B cell (primary cell): ENCODE data around the gene ADRM1. TPM values are rescaled to one million over a fixed set of nuclear protein-coding genes. Genes with fewer than 3 reads are reported as not detected.

Experiments
- ATAC-seq: fragments of 200-7000 bp; cut with Tn5 transposase; one replicate; pipeline ENCODE4 v1.10.0; 2021; ENCODE audit warnings: low read depth, mild to moderate bottlenecking, moderate number of reproducible peaks, moderate library complexity
- CTCF ChIA-PET: fragments of 350-600 bp; sonication (Branson Sonifier 250); formaldehyde crosslinking; loops from one replicate; lab custom pipeline; 2021; ENCODE audit warnings: antibody characterized with exemption, inconsistent platforms; lab: Charles Lee
- POLR2A ChIA-PET: fragments of 350-600 bp; sonication (Branson Sonifier 250); formaldehyde crosslinking; loops from one replicate; lab custom pipeline; 2021; ENCODE audit warnings: antibody characterized with exemption; lab: Charles Lee
- DNase-seq: peaks from one replicate; pipeline ENCODE4 v3.0.0; 2013
- H2AFZ ChIP-seq: 2 replicates; pipeline ENCODE4 v1.6.1; 2012; ENCODE audit warnings: mild to moderate bottlenecking, low read depth, low read length; ENCODE audit not compliant: insufficient read depth, poor library complexity, severe bottlenecking
- H3K27ac ChIP-seq, 2 donors: 1 replicate in 1 of 2; 2 replicates in 1 of 2; pipeline ENCODE4 v1.5.1; 2012 to 2013; ENCODE audit warnings: low read length in 2 of 2, mild to moderate bottlenecking in 2 of 2, moderate library complexity in 1 of 2
- H3K27me3 ChIP-seq, 4 experiments: fragments of 200-600 bp in 1 of 4; sonication (generic) in 1 of 4; replicated peaks in 1 of 4; 1 replicate in 2 of 4; 2 replicates in 2 of 4; pipeline versions ENCODE4 v1.6.1 to v1.7.0; 2013 to 2016; ENCODE audit warnings: low read length in 3 of 4, mild to moderate bottlenecking in 2 of 4, mixed read lengths in 1 of 4, moderate library complexity in 1 of 4; ENCODE audit not compliant: insufficient read depth in 4 of 4, control insufficient read depth in 3 of 4; ENCODE audit errors: control extremely low read depth in 1 of 4
- H3K36me3 ChIP-seq, 2 experiments: replicated peaks in 1 of 2; 1 replicate in 1 of 2; 2 replicates in 1 of 2; pipeline versions ENCODE4 v1.6.1 to v1.7.1; 2013; ENCODE audit warnings: low read length in 1 of 2; ENCODE audit not compliant: insufficient read depth in 2 of 2, control insufficient read depth in 1 of 2; ENCODE audit errors: control extremely low read depth in 1 of 2, extremely low read depth in 1 of 2
- H3K4me1 ChIP-seq, 2 donors: fragments of 200-600 bp in 1 of 2; sonication (generic) in 1 of 2; 1 replicate in 1 of 2; 2 replicates in 1 of 2; pipeline versions ENCODE4 v1.5.1 to v1.6.1; 2013 to 2017; ENCODE audit warnings: low read length in 2 of 2; ENCODE audit not compliant: control insufficient read depth in 2 of 2, insufficient read depth in 2 of 2
- H3K4me2 ChIP-seq: replicated peaks from 2 replicates; pipeline ENCODE3; 2012; ENCODE audit warnings: mild to moderate bottlenecking, low read depth, low read length; ENCODE audit not compliant: poor library complexity, severe bottlenecking
- H3K4me3 ChIP-seq, 5 experiments: fragments of 200-600 bp in 1 of 5; sonication (generic) in 1 of 5; 1 replicate in 3 of 5; 2 replicates in 2 of 5; pipeline versions ENCODE4 v1.5.1 to v1.7.0; 2011 to 2016; ENCODE audit warnings: low read length in 4 of 5, mild to moderate bottlenecking in 4 of 5, low read depth in 2 of 5, control low read depth in 1 of 5, moderate library complexity in 1 of 5; ENCODE audit not compliant: insufficient read depth in 1 of 5; ENCODE audit errors: control extremely low read depth in 1 of 5, extremely low read depth in 1 of 5
- H3K79me2 ChIP-seq: fragments of 200-600 bp; sonication (generic); one replicate; pipeline ENCODE4 v1.6.0; 2016; ENCODE audit warnings: low read length; ENCODE audit not compliant: control insufficient read depth, insufficient read depth
- H3K9ac ChIP-seq: fragments of 200-600 bp; sonication (generic); 2 replicates; pipeline ENCODE4 v1.6.1; 2017; ENCODE audit warnings: mild to moderate bottlenecking, low read length, moderate library complexity
- H3K9me3 ChIP-seq, 3 donors: one replicate each; pipeline versions ENCODE4 v1.6.1 to v1.7.1; 2013; ENCODE audit warnings: low read length in 2 of 3; ENCODE audit not compliant: control insufficient read depth in 2 of 3, insufficient read depth in 1 of 3; ENCODE audit errors: control extremely low read depth in 1 of 3
- H4K20me1 ChIP-seq: 2 replicates; pipeline ENCODE4 v1.6.0; 2012; ENCODE audit warnings: mild to moderate bottlenecking, low read length; ENCODE audit not compliant: insufficient read depth, control insufficient read depth, poor library complexity, severe bottlenecking
- H3K27ac Mint-ChIP-seq: one replicate; pipeline ENCODE4 v1.8.0; 2021; ENCODE audit warnings: mixed read lengths
- H3K27me3 Mint-ChIP-seq: one replicate; pipeline ENCODE4 v1.8.0; 2021; ENCODE audit warnings: mixed read lengths
- H3K4me1 Mint-ChIP-seq: one replicate; pipeline ENCODE4 v1.8.0; 2021; ENCODE audit warnings: mixed read lengths
- H3K4me3 Mint-ChIP-seq: one replicate; pipeline ENCODE4 v1.8.0; 2021; ENCODE audit warnings: mixed read lengths
- H3K9me3 Mint-ChIP-seq: one replicate; pipeline ENCODE4 v1.8.0; 2022; ENCODE audit warnings: mixed read lengths; ENCODE audit not compliant: insufficient read depth
- CTCF ChIP-seq: fragments of 200-600 bp; IDR thresholded peaks from one replicate; pipeline ENCODE4 v1.8.0; 2022; ENCODE audit warnings: antibody characterized with exemption, mild to moderate bottlenecking
- EZH2 ChIP-seq: IDR thresholded peaks from 2 replicates; pipeline ENCODE4 v1.6.1; 2012; ENCODE audit warnings: borderline replicate concordance, low read depth, mild to moderate bottlenecking, moderate library complexity, low read length; ENCODE audit not compliant: insufficient read depth, poor library complexity, severe bottlenecking
- WGBS: methylation state at CpG from one replicate; pipeline ENCODE4 v1.1.5; 2013; ENCODE audit warnings: missing lambda C conversion rate; ENCODE audit not compliant: insufficient coverage; 5-methylcytosine and 5-hydroxymethylcytosine counted together
- intact Hi-C: fragments of 100-400 bp; cut with micrococcal nuclease; formaldehyde crosslinking; loops from one replicate; pipeline ENCODE4 v1.10.0; 2022
- polyA plus RNA-seq: library from polyadenylated mRNA; depleted of rRNA; stranded (reverse); fragments of >200 nt; gene quantifications from 2 replicates; pipeline ENCODE4 v1.2.3, GENCODE V29; 2012
- total RNA-seq, 2 donors: library from RNA; stranded (reverse); fragments of 120-200 nt in 1 of 2; gene quantifications; 1 replicate in 1 of 2; 2 replicates in 1 of 2; pipeline versions ENCODE4 v1.2.3 to v1.2.4, GENCODE V29; 2013 to 2022

Gene ADRM1
- total and polyA plus RNA-seq, 2 donors (not counting 1 experiment from before 2014, with no cell fraction given), result 73.9 to 87.2 TPM

DNA sequence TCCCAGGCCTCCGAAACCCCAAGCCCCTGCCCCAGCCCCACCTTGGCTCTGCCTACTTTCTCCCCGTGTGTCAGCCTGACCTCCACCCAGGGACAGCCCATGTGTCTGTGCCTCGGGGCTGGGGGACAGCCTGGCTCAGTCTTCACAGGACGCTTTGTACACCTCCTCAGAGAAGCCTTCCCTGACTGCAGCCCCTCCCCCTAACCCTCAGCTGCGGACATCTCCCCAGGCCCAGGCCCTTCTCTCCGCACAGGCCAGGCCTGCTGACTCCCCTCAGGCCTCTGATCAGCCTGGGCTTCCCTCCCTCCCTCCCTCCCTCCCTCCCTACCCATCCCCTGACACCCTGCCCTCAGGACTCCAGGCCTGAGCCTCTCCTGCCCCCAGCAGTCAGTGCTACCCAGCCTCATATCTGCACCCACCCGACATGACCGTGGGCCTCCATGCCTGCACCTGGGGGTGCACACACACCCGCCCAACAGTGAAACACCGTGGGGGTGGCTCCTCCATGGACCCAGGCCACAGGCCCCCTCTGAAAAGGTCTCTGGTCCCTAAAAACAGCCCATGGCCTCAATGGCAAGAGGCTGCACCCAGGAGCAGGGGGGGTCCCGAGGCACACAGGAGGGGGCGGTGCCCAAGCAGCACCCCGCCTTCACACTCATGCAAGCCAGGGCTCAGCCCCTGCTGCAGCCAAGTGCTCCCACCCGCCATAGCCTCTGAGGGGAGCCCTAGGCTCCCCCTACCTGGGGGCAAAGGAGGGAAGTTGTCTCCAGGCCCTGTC, 51.4 kb downstream of the ADRM1 start:
- no peaks in the 10 kb centered on the region for H3K4me1 Mint-ChIP-seq
- H3K4me3 ChIP-seq, result no peak overlapping the region

More for the DNA sequence above, 51.4 kb downstream of the ADRM1 start:
- ATAC-seq, result no peak
- no peak overlapping the region for H2AFZ ChIP-seq
- no peak for TF ChIP-seq EZH2
- no peak for TF ChIP-seq CTCF
- Mint-ChIP-seq H3K27me3 (no peaks in the 10 kb centered on the region), H3K27ac (no peak overlapping the region), H3K9me3 (no peaks in the 10 kb centered on the region), H3K4me3 (no peak overlapping the region)
- no peaks in the 10 kb centered on the region for H3K79me2 ChIP-seq
- H3K9me3 ChIP-seq, result peaks cover 0 to 4% (median 0%) of the 10 kb centered on the region in 3 donors
- no peaks in the 10 kb centered on the region for H4K20me1 ChIP-seq
- no peak for DNase-seq
- POLR2A ChIA-PET, result no interaction called here
- WGBS, result 88% methylated on average over 10 of the region's 14 CpGs
- no peaks in the 10 kb centered on the region for H3K36me3 ChIP-seq
- CTCF ChIA-PET, result no interaction called here
- no peak overlapping the region for H3K9ac ChIP-seq
- intact Hi-C loops, result no loop called here
- no peak overlapping the region for H3K27ac ChIP-seq
- no peaks in the 10 kb centered on the region for H3K27me3 ChIP-seq
- H3K4me2 ChIP-seq, result no peak overlapping the region
- H3K4me1 ChIP-seq, result peaks cover 0 to 6% of the 10 kb centered on the region in 2 donors
